ES-I3 (cell line): Measurements from ENCODE around the gene PANK2.
"Not testable (repeated sequence)": the region's sequence is repeated elsewhere in the genome, so short reads cannot be mapped to it uniquely, and the experiment has no call there.

Source experiments
- H3K36me3 ChIP-seq: 2 replicates; pipeline ENCODE4 v1.6.1; 2013; ENCODE audit warnings: mild to moderate bottlenecking, low read length, control low read depth, moderate library complexity; ENCODE audit not compliant: insufficient read depth
- H3K4me1 ChIP-seq: 2 replicates; pipeline ENCODE4 v1.6.1; 2013; ENCODE audit warnings: mild to moderate bottlenecking, control low read depth, low read length; ENCODE audit not compliant: insufficient read depth
- H3K9ac ChIP-seq: 2 replicates; pipeline ENCODE4 v1.6.1; 2013; ENCODE audit warnings: low read depth, mild to moderate bottlenecking, low read length, moderate library complexity
- H3K9me3 ChIP-seq: 2 replicates; pipeline ENCODE4 v1.6.1; 2013; ENCODE audit warnings: mild to moderate bottlenecking, low read length, moderate library complexity; ENCODE audit not compliant: control insufficient read depth, insufficient read depth

PANK2 gene

GRCh38 chr20:3888622-3889488 lies at the start of gene PANK2:
TSS of gene PANK2 (plus strand) at chr20:3889387.
- Histone ChIP-seq H3K9ac (peak within 1 kb of the TSS; percentile 98), H3K4me1 (peaks cover 27% of the 10 kb centered on the region), H3K9me3 (no peaks in the 10 kb centered on the region), H3K36me3 (peaks cover 7% of the 10 kb centered on the region; the same call in 1 of the 2 replicates)

GRCh38 chr20:3840201-3840600 lies 49.0 kb upstream of the PANK2 start:
- not testable (repeated sequence) for H3K4me1 ChIP-seq, H3K9ac ChIP-seq, H3K9me3 ChIP-seq, H3K36me3 ChIP-seq

- H3K4me1 ChIP-seq: no peaks in the 10 kb centered on the region
Measured at GRCh38 chr20:3842348-3842930, 46.7 kb upstream of the PANK2 start.

GRCh38 chr20:3843490-3843889 lies 45.7 kb upstream of the PANK2 start:
- Histone ChIP-seq H3K36me3 (no peaks in the 10 kb centered on the region), H3K4me1 (no peaks in the 10 kb centered on the region), H3K9me3 (no peaks in the 10 kb centered on the region), H3K9ac (no peak overlapping the region)

More at GRCh38 chr20:3842348-3842930, 46.7 kb upstream of the PANK2 start:
- Histone ChIP-seq H3K36me3 (no peaks in the 10 kb centered on the region), H3K9me3 (no peaks in the 10 kb centered on the region), H3K9ac (no peak overlapping the region)

DNA sequence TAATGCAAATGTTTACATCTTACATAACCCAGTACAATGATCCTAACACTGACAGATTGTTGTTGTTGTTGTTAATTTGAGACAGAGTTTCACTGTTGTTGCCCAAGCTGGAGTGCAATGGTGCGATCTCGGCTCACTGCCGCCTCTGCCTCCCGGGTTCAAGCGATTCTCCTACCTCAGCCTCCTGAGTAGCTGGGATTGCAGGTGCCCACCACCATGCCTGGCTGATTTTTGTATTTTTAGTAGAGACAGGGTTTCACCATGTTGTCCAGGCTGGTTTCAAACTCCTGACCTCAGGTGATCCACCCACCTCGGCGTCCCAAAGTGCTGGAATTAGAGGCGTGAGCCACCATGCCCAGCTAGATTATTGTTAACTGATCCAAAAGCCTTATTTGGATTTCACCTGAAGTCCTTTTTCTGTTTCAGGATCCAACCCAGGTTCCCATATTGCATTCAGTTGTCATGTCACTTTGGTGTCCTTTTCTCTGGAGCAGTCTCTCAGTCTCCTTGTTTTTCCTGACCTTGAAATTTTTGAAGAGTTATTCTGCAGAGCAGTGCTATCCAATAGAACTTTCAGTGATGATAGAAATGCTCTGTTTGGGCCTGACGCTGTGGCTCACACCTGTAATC lies 45.1 kb upstream of the PANK2 start:
- H3K4me1 ChIP-seq: not testable (repeated sequence)

DNA sequence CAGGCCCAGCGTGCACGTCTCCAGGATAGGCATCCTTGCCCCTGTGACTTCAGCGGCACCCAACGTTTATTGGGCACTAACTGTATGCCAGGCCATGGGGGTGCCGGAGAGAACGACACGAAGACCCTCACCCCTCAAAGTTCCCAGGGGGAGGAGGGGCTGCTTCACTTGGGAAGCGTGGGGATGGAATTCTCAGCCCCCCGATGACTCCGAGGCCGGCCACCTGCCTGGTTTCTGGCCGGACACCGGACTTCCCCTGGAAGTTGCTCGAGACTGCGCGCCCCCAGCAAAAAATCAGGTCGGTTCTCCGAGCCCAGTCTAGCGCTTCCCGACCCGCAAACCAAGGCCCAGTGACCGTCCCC lies 42.8 kb upstream of the PANK2 start:
- Histone ChIP-seq H3K9me3 (no peaks in the 10 kb centered on the region), H3K36me3 (no peaks in the 10 kb centered on the region), H3K4me1 (no peaks in the 10 kb centered on the region), H3K9ac (peak overlapping the region; percentile 94)

More for the DNA sequence above, 45.1 kb upstream of the PANK2 start:
- H3K36me3 ChIP-seq, H3K9ac ChIP-seq, H3K9me3 ChIP-seq: not testable (repeated sequence)

- Histone ChIP-seq H3K9ac (peak within 1 kb of the TSS; percentile 94), H3K4me1 (no peaks in the 10 kb centered on the region)
Measured at GRCh38 chr20:3846740-3847428, 42.3 kb upstream of the PANK2 start, which contains the start of gene MAVS. TSS of gene MAVS (plus strand) at chr20:3846834. CDS start at chr20:3854625, 7,791 bp downstream.

GRCh38 chr20:3847429-3847940 lies 41.7 kb upstream of the PANK2 start:
- H3K4me1 ChIP-seq: no peaks in the 10 kb centered on the region
- no peaks in the 10 kb centered on the region for H3K9me3 ChIP-seq
- H3K36me3 ChIP-seq: no peaks in the 10 kb centered on the region
- peak overlapping the region; percentile 94 for H3K9ac ChIP-seq

More at GRCh38 chr20:3846740-3847428, 42.3 kb upstream of the PANK2 start, which contains the start of gene MAVS:
- H3K36me3 ChIP-seq: no peaks in the 10 kb centered on the region
- no peaks in the 10 kb centered on the region for H3K9me3 ChIP-seq

DNA sequence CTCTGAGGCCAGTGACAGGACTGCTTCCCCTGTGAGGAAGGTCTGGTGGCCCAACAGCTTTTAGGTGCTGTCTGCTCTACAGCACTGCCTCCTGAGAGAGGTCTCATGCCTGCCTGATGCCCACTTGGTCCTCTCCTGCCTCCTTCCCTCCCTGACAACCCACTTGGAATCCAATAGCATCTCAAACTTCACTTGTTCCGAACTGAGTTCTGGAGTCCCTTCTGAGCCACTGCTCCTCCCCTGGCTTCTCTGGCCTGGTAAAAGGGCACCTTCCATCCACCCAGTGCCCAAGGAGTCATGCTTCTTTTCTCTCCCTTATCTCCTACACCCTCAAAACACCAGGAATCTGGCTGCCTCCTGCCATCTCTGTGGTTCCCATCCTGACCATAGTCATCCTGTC lies 40.6 kb upstream of the PANK2 start:
- H3K9ac ChIP-seq: no peak overlapping the region
- H3K36me3 ChIP-seq: no peaks in the 10 kb centered on the region
- H3K4me1 ChIP-seq: no peaks in the 10 kb centered on the region
- H3K9me3 ChIP-seq: no peaks in the 10 kb centered on the region

DNA sequence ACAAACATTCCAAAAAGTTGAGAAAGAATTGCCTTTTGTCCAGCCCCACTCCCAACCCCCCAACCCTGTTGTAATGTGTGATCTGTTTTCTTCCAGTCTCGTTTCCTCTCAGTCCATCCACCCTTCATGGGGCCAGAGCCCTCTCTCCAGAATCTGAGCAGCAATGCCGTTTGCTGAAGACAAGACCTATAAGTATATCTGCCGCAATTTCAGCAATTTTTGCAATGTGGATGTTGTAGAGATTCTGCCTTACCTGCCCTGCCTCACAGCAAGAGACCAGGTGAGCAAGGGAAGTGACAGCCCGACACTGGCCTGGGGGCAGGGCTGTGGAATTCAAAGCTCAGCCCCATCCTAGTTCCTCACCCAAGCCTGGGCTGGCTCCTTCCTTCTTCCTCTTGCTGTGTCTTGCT lies 34.7 kb upstream of the PANK2 start:
- Histone ChIP-seq H3K4me1 (no peaks in the 10 kb centered on the region), H3K9ac (no peak overlapping the region), H3K36me3 (no peaks in the 10 kb centered on the region; the same call in 1 of the 2 replicates), H3K9me3 (no peaks in the 10 kb centered on the region)

DNA sequence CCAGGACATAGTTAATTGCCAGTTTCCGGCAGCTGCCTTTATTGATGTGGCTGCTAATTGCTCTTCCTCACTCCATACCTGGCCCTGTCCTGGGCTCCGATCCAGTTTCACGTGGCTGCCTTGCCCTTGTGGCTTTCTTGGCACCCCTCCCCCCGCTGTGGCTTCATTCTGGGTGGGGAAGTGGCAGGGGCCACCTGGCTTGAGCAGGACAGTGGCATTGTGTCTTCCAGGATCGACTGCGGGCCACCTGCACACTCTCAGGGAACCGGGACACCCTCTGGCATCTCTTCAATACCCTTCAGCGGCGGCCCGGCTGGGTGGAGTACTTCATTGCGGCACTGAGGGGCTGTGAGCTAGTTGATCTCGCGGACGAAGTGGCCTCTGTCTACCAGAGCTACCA lies 31.8 kb upstream of the PANK2 start:
- H3K9ac ChIP-seq: no peak overlapping the region

DNA sequence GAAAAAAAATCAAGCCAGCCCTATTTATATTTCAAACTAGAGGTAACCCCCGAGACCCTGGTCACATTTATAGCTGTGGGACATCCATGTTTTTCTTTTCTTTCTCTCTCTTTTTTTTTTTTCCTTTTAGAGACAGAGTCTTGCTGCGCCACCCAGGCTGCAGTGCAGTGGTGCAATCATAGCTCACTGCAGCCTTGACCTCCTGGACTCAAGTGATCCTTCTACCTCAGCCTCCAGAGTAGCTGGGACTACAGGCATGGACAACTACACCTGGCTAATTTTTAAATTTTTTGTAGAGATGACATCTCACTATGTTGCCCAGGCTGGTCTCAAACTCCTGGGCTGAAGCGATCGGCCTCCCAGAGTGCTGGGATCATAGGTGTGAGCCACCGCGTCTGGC lies 30.5 kb upstream of the PANK2 start:
- Histone ChIP-seq H3K4me1 (no peaks in the 10 kb centered on the region), H3K9me3 (no peaks in the 10 kb centered on the region), H3K36me3 (peaks cover 16% of the 10 kb centered on the region), H3K9ac (no peak overlapping the region)

More for the DNA sequence above, 31.8 kb upstream of the PANK2 start:
- Histone ChIP-seq H3K9me3 (no peaks in the 10 kb centered on the region), H3K4me1 (no peaks in the 10 kb centered on the region), H3K36me3 (peaks cover 6% of the 10 kb centered on the region)

DNA sequence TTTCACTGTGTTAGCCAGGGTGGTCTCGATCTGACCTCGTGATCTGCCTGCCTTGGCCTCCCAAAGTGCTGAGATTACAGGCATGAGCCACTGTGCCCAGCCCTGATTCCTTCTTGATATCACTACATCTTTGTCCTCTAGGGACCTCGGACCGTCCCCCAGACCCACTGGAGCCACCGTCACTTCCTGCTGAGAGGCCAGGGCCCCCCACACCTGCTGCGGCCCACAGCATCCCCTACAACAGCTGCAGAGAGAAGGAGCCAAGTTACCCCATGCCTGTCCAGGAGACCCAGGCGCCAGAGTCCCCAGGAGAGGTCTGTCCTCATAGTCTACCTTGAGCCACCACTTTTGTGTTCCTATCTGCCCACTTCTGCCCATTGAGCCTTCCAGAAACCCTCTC lies 28.0 kb upstream of the PANK2 start:
- Histone ChIP-seq H3K36me3 (peaks cover 16% of the 10 kb centered on the region), H3K4me1 (no peaks in the 10 kb centered on the region), H3K9ac (no peak overlapping the region), H3K9me3 (no peaks in the 10 kb centered on the region)

DNA sequence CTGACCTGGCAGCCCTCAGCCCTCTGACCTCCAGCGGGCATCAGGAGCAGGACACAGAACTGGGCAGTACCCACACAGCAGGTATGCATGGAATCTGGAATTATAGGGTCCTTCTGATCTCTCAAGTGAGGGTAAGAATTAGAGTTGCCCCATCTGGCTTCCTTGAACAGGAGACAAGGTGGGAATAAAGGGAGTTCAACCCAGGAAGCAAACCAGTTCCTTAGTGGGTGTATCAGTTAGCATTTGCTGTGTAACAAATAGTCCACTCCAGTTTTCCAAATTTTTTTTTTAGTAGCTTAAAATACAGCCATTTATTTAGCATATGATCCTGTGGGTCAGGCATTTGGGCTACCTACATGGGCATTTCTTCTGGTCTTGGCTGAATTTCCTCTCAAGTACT lies 26.9 kb upstream of the PANK2 start:
- Histone ChIP-seq H3K9me3 (no peaks in the 10 kb centered on the region), H3K4me1 (no peaks in the 10 kb centered on the region), H3K36me3 (peaks cover 19% of the 10 kb centered on the region)

More for the DNA sequence above, 26.9 kb upstream of the PANK2 start:
- no peak overlapping the region for H3K9ac ChIP-seq
